ENCODE data around the gene C19orf25.
"Not testable (repeated sequence)": the region's sequence is repeated elsewhere in the genome, so short reads cannot be mapped to it uniquely, and the experiment has no call there.

C19orf25 gene

GRCh38 chr19:1495051-1495798 lies 16.2 kb upstream of the C19orf25 start:
- no peak for DNase-seq

- DNase-seq = no peak
Observed at GRCh38 chr19:1494115-1494815, 15.2 kb upstream of the C19orf25 start.

- no peak for DNase-seq
Observed at GRCh38 chr19:1492474-1493006, 13.5 kb upstream of the C19orf25 start.

GRCh38 chr19:1491849-1492170 lies 12.8 kb upstream of the C19orf25 start:
- no peak for DNase-seq

DNA sequence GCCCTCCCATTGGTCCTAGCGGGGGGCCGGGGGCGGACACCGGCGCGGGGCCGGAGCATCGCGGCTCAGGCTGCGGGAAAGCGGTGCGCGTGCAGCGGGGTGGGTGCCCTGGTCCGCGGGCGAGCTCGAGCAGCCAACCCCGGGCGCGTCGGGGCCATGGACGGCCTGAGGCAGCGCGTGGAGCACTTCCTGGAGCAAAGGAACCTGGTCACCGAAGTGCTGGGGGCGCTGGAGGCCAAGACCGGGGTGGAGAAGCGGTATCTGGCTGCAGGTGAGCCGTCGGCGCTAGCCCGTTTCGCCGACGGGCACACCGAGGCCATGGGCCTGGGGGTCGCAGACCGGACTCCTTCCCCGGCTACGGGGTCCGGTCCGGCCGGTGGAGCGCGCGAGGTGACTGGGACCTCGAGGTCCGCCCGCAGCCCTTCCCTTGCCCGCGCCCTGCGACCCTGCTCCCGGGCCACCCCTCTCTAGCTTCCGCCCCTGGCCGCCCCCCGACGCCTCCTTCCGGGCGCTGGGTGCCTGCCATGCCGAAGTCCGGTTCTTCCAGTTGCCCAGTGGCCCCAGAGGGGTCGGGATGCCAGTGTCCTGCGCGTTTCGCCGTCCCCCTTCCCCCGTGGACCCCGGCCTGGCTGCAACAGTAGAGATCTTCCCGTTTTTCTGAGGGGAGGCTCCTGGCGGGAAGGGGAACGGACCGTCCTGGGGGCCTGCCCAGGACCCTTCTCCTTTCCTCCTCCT lies 12.3 kb upstream of the C19orf25 start, which contains the start of gene REEP6:
Gene REEP6 (plus strand): TSS at position 68 of the 735 bp plus-strand sequence. CDS start 89 bp downstream, at position 157.
- DNase-seq = no peak

GRCh38 chr19:1490311-1491113 lies 11.5 kb upstream of the C19orf25 start, which contains the start of gene PCSK4:
TSS of gene PCSK4 (minus strand) at chr19:1490350. CDS start at chr19:1490346, 4 bp downstream.
- peak; percentile 100 for DNase-seq

GRCh38 chr19:1489463-1490310 lies 10.7 kb upstream of the C19orf25 start:
- DNase-seq = no peak

GRCh38 chr19:1488282-1488601 lies 9.2 kb upstream of the C19orf25 start:
- no peak for DNase-seq

GRCh38 chr19:1487576-1488281 lies 8.7 kb upstream of the C19orf25 start:
- DNase-seq = no peak

DNA sequence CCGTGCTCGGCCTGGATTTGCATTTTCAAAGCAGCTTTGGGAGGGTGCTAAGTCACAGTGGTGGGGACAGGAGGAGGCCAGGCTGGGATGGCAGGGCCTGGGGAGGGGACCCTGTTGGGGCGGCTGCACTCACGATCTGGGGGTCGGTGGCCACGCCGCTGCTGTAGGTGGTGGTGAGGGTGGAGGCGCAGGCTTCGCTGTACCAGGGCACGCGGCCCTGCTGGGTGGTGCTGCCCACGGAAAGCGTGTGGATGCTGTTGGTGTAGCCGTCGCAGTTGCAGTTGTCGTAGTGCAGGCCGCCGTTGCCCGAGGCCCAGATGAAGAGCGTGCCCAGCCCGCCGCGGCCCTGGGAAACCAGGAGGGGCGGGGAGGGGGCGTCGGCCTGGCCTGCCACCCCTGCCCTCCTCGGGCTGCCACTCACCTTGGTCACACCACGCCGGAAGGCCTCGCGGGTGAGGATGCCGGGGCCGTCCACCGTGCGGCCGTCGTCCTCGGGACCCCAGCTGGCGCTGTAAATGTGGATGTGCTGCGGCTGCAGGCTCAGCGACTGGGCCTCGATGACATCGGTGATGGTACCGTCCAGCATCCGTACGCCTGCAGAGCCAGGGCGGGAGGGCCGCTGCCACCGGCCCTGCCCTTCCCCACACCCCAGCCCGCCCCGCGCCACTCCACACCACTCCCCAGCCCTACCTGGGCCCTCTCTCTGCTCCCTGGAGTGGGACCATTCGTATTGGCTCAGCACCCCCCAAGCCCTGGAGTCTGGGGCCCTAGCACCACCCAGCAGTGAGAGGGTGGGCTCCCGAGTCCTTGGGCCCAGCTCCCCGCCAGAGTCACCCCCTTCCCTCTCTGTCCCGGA lies 7.9 kb upstream of the C19orf25 start:
- no peak for DNase-seq

- no peak for DNase-seq
Observed at GRCh38 chr19:1483979-1484428, 5.0 kb upstream of the C19orf25 start.

DNA sequence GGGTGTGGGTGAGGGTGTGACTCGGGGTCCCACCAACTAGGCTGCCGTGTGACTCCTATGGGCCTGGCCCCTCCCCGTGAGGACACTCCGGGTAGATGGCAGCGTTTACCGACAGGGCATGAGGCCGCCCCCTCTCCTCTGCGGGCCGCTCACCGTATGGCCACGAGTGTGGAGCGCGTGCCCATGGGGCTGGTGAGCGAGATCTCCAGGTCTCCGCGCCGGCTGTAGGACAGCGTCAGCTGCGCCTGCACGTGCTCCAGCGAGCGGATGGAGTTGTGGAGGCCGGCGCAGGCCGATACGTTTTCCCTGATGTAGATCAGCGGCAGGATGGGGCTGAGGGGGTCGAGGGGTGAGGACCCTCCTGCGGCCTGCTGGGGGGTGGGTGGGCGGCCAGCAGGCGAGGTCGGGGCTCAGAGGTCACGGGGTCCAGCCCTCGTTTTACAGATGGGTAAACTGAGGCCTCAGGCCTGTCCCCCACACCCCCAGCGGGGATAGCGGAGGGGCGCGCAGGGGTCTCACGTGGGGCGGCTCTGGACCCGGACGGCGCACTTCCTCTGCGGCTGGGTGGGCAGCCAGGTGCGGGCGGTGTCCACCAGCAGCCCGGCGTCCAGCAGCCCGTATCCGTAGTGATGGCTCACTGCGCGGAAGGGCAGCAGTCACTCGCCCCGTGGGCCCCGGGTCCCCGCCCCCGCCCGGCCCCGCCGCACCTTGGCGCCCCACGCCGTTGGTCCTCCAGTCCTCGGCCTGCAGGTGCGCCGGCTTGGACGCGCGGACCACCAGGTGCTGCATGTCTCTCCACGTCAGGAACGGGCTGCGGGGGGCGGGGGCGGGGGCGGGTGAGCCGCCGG lies 4.3 kb upstream of the C19orf25 start:
- DNase-seq = no peak

- no peak for DNase-seq
Observed at GRCh38 chr19:1482361-1483130, 3.5 kb upstream of the C19orf25 start.

DNA sequence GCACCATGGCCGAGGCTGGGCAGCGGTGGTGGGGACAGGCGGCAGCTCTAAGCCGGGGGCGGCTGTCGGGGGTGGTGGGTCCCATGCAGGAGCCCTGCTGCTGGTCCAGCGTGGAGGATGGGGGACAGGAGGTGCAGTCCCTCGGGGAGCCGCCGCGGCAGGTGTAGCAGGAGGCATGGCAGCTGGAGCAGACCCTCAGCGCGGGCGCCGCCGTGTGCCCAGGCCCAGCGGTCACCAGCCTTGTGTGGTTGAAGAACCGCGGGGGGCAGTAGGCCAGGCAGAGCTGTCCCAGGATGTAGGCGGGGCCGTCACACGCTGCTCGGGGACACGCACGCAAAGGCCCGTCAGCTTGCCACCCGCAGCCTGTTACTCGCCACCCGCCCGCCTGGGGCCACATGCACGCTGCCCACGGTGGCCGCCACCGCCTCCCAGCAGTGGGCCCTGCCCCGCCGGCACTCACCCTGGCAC lies 2.9 kb upstream of the C19orf25 start:
- no peak for DNase-seq

DNA sequence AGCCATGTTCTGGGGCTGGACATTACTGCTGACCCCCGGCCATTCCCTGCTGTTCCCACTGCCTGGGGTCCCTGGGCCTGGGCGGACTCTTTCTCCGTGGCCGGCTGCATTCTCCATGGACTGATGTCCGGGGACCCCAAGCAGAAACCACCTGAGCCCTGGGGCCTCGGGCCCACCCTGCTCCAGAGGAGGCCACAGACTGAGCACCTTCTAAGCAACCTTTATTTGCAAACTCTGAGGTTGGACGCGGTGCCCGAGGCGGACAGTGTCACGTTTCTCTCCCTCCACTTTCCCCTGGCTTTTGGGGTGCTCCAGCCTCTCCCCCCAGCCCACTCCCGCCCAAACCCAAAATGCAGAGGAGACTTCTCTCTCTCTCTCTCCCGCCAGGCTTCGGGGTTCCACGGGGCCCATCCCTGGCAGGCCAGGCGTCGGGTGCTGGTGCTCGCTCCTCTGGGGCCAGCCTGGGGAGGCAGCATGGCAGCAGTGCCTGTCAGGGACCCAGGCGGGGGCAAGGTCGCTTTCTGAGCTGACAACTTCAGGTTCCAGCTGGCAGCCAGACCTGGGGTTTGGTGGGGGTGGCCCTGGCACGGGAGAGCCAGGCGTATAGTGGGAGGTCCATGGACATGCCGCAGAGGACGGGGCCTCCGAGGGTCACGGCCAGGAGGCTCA lies 2.3 kb upstream of the C19orf25 start:
- no peak for DNase-seq

GRCh38 chr19:1477056-1477455 lies 2.0 kb downstream of the C19orf25 start:
- not testable (repeated sequence) for DNase-seq

GRCh38 chr19:1475751-1476437 lies 3.1 kb downstream of the C19orf25 start:
- DNase-seq = no peak

Measured in right hindlimb (tissue), 1 donor.